SK-N-SH treated with all-trans-retinoic acid at 6 μM for 48 hours (cell line): ENCODE measurements around the gene CABP1.

ENCODE experiments used
- ATAC-seq: fragments of 200-7000 bp; cut with Tn5 transposase; 3 replicates; pipeline ENCODE4 v1.9.1; 2020; ENCODE audit warnings: mild to moderate bottlenecking, moderate library complexity
- ARNTL ChIP-seq: fragments of 450-650 bp; formaldehyde crosslinking; IDR thresholded peaks from 2 replicates; pipeline ENCODE4 v1.5.0; 2020; ENCODE audit warnings: low read depth, mild to moderate bottlenecking, moderate library complexity, borderline replicate concordance
- BACH2 ChIP-seq: fragments of 250-450 bp; sonication (Bioruptor Pico); IDR thresholded peaks from 2 replicates; pipeline ENCODE4 v1.9.0; 2021; ENCODE audit warnings: mild to moderate bottlenecking, borderline replicate concordance
- CREB5 ChIP-seq: fragments of 250-450 bp; sonication (Bioruptor Pico); IDR thresholded peaks from 2 replicates; pipeline ENCODE4 v1.5.1; 2020; ENCODE audit warnings: low read depth, mild to moderate bottlenecking, moderate library complexity
- CSRNP3 ChIP-seq: fragments of 250-450 bp; sonication (Bioruptor Pico); IDR thresholded peaks from 2 replicates; pipeline ENCODE4 v1.5.1; 2021; ENCODE audit warnings: mild to moderate bottlenecking, moderate library complexity
- ESRRG ChIP-seq: fragments of 250-450 bp; sonication (Bioruptor Pico); IDR thresholded peaks from 2 replicates; pipeline ENCODE4 v1.6.1; 2021; ENCODE audit warnings: mild to moderate bottlenecking
- GLIS3 ChIP-seq: fragments of 250-450 bp; sonication (Bioruptor Pico); IDR thresholded peaks from 2 replicates; pipeline ENCODE4 v1.5.0; 2020; ENCODE audit warnings: mild to moderate bottlenecking, moderate library complexity
- ISL1 ChIP-seq: fragments of 250-450 bp; sonication (Bioruptor Pico); IDR thresholded peaks from 2 replicates; pipeline ENCODE4 v2.1.2; 2022; ENCODE audit warnings: mild to moderate bottlenecking, moderate library complexity
- OSR1 ChIP-seq: fragments of 250-450 bp; sonication (Bioruptor Pico); IDR thresholded peaks from 2 replicates; pipeline ENCODE4 v1.8.0; 2022; ENCODE audit warnings: moderate library complexity, mild to moderate bottlenecking, inconsistent platforms
- PATZ1 ChIP-seq: fragments of 250-450 bp; sonication (Bioruptor Pico); IDR thresholded peaks from 2 replicates; pipeline ENCODE4 v1.8.0; 2020; ENCODE audit warnings: mild to moderate bottlenecking, moderate library complexity, borderline replicate concordance
- POU6F1 ChIP-seq: fragments of 250-450 bp; sonication (Bioruptor Pico); IDR thresholded peaks from 2 replicates; pipeline ENCODE4 v1.8.0; 2021; ENCODE audit warnings: low read depth, mild to moderate bottlenecking, moderate library complexity, borderline replicate concordance
- PPARA ChIP-seq: fragments of 250-450 bp; sonication (Bioruptor Pico); IDR thresholded peaks from 2 replicates; pipeline ENCODE4 v1.5.0; 2020; ENCODE audit warnings: mild to moderate bottlenecking, borderline replicate concordance
- RARB ChIP-seq: fragments of 250-450 bp; sonication (Bioruptor Pico); IDR thresholded peaks from 2 replicates; pipeline ENCODE4 v1.8.0; 2021; ENCODE audit warnings: mild to moderate bottlenecking, moderate library complexity
- SNAI2 ChIP-seq: fragments of 250-450 bp; sonication (Bioruptor Pico); IDR thresholded peaks from 2 replicates; pipeline ENCODE4 v1.5.0; 2020; ENCODE audit warnings: mild to moderate bottlenecking, moderate library complexity
- TCF4 ChIP-seq: fragments of 250-450 bp; sonication (Bioruptor Pico); IDR thresholded peaks from 2 replicates; pipeline ENCODE4 v1.8.0; 2021; ENCODE audit warnings: mild to moderate bottlenecking, moderate library complexity, borderline replicate concordance
- TOX ChIP-seq: fragments of 250-450 bp; sonication (Bioruptor Pico); IDR thresholded peaks from 2 replicates; pipeline ENCODE4 v1.8.0; 2021; ENCODE audit warnings: mild to moderate bottlenecking, moderate library complexity, borderline replicate concordance
- TSHZ2 ChIP-seq: fragments of 250-450 bp; sonication (Bioruptor Pico); IDR thresholded peaks from 2 replicates; pipeline ENCODE4 v1.5.0; 2020; ENCODE audit warnings: mild to moderate bottlenecking, moderate library complexity
- ZC3H10 ChIP-seq: fragments of 250-450 bp; sonication (Bioruptor Pico); IDR thresholded peaks from 2 replicates; pipeline ENCODE4 v1.5.1; 2021; ENCODE audit warnings: mild to moderate bottlenecking, moderate library complexity
- ZFP3 ChIP-seq: fragments of 250-450 bp; sonication (Bioruptor Pico); IDR thresholded peaks from 2 replicates; pipeline ENCODE4 v1.5.0; 2020; ENCODE audit warnings: mild to moderate bottlenecking, moderate library complexity
- ZFP30 ChIP-seq: fragments of 450-650 bp; formaldehyde crosslinking; IDR thresholded peaks from 2 replicates; pipeline ENCODE4 v1.5.0; 2022; ENCODE audit warnings: mild to moderate bottlenecking, moderate library complexity
- ZNF565 ChIP-seq: fragments of 450-650 bp; formaldehyde crosslinking; conservative IDR thresholded peaks from 2 replicates; pipeline ENCODE4 v1.5.0; 2020; ENCODE audit warnings: low read depth, mild to moderate bottlenecking, moderate library complexity
- ZNF70 ChIP-seq: fragments of 450-650 bp; formaldehyde crosslinking; IDR thresholded peaks from 2 replicates; pipeline ENCODE4 v1.5.0; 2020; ENCODE audit warnings: mild to moderate bottlenecking, moderate library complexity
- ZNF8 ChIP-seq: fragments of 450-650 bp; formaldehyde crosslinking; IDR thresholded peaks from 2 replicates; pipeline ENCODE4 v1.5.0; 2020; ENCODE audit warnings: mild to moderate bottlenecking, moderate library complexity

CABP1 gene

GRCh38 chr12:120639771-120640721 lies at the start of gene CABP1:
Gene CABP1 (plus strand): TSS chr12:120640626. CDS start chr12:120640686, 60 bp downstream.
- TF ChIP-seq POU6F1 (CRISPR knock-in tag) (no peak), GLIS3 (CRISPR knock-in tag) (no peak), CSRNP3 (CRISPR knock-in tag) (no peak), ZNF565 (CRISPR knock-in tag) (no peak), ZNF70 (CRISPR knock-in tag) (no peak), CREB5 (no peak)
- TF ChIP-seq, all 23 proteins: peak for 0
- ATAC-seq = peak; percentile 22; the same call in 2 of the 3 replicates

- TF ChIP-seq ZFP30 (no peak), BACH2 (no peak), CSRNP3 (CRISPR knock-in tag) (no peak), PPARA (CRISPR knock-in tag) (no peak), ZC3H10 (CRISPR knock-in tag) (no peak), ISL1 (CRISPR knock-in tag) (no peak), ZNF8 (CRISPR knock-in tag) (no peak), TOX (CRISPR knock-in tag) (no peak), OSR1 (no peak), SNAI2 (CRISPR knock-in tag) (no peak), POU6F1 (CRISPR knock-in tag) (no peak), TSHZ2 (CRISPR knock-in tag) (no peak), CREB5 (no peak), TCF4 (CRISPR knock-in tag) (no peak), PATZ1 (CRISPR knock-in tag) (no peak), ARNTL (CRISPR knock-in tag) (no peak), ESRRG (CRISPR knock-in tag) (no peak), RARB (CRISPR knock-in tag) (no peak), ZFP3 (CRISPR knock-in tag) (no peak)
- no peak for ATAC-seq
Observed at GRCh38 chr12:120590741-120591407, 49.6 kb upstream of the CABP1 start.
